ENCODE data around the gene ZNF580. TPM values are rescaled to one million over a fixed set of nuclear protein-coding genes. Genes with fewer than 3 reads are reported as not detected.

Gene ZNF580
- polyA plus RNA-seq, 1 donor (not counting 4 experiments of a cell fraction or from before 2014, with no cell fraction given): 3.0 TPM

DNA sequence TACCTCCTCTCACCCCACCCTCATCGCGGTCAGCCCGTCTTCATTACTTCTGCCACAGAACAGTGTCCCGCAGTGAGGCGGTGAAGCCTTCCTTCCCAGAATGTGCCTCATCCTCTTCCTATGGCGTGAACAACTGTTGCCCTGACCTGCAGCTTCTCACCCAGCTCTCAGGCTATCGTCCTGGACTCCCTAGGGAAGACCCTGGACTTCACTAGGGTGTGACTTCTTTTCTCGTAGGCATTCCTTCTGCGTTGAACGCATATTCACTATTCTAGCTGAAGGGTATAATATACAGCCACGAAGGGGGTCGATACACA, 34.4 kb upstream of the ZNF580 start:
- H2AFZ ChIP-seq (ENCODE audit: control insufficient read depth, low read length): peak overlapping the region; percentile 9

DNA sequence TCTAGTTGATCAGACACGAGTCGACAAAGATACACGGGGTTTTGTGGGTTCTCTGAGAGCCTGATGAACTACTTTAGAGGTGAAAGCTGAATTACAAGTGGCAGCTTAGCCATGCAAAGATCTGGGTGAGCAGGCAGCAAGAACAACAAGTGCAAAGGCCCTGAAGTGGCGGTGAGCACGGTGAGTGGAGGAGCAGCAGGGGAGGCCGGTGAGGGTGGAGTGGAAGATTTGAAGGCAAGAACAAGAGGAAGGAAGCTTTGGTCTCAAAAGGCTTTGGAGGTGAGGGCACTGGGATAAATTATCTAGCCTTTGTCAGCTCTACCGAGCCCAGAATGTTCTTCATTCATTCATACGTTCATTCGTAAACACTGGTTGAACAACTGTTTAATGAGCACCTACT, 34.0 kb upstream of the ZNF580 start:
- Histone ChIP-seq H3K79me2 (ENCODE audit: control insufficient read depth, insufficient read depth, low read length) (peaks cover 52% of the 10 kb centered on the region), H3K4me1 (ENCODE audit: control insufficient read depth, extremely low read depth, insufficient read depth, low read length) (peaks cover 14% of the 10 kb centered on the region), H4K20me1 (ENCODE audit: control insufficient read depth, extremely low read depth, insufficient read depth, low read length) (no peaks in the 10 kb centered on the region), H3K9me3 (ENCODE audit: control insufficient read depth, low read depth, low read length) (no peaks in the 10 kb centered on the region), H2AFZ (ENCODE audit: control insufficient read depth, low read length) (no peak overlapping the region), H3K9me1 (ENCODE audit: control insufficient read depth, extremely low read depth, insufficient read depth, low read length) (no peaks in the 10 kb centered on the region), H3K9ac (ENCODE audit: control insufficient read depth, extremely low read depth, insufficient read depth, low read length) (peak overlapping the region; percentile 84), H3K36me3 (ENCODE audit: control insufficient read depth in 2 of 2, extremely low read depth in 1 of 2, insufficient read depth in 2 of 2, low read length in 2 of 2) (peaks cover 11 to 14% of the 10 kb centered on the region in 2 experiments), H3K27ac (ENCODE audit: control insufficient read depth, insufficient read depth, low read length) (peak overlapping the region; percentile 45), H3K4me2 (ENCODE audit: control insufficient read depth, extremely low read depth, insufficient read depth, low read depth, low read length) (peak overlapping the region; percentile 80), H3K4me3 (ENCODE audit: control insufficient read depth in 2 of 3, extremely low read depth in 1 of 3, insufficient read depth in 2 of 3, low read depth in 1 of 3, low read length in 3 of 3) (peak overlapping the region; percentile 61 to 73 (median 72)), H3K27me3 (ENCODE audit: control insufficient read depth, extremely low read depth, insufficient read depth, low read length) (no peaks in the 10 kb centered on the region)
- FAIRE-seq: no peak
- dilution Hi-C loops (cut with MboI; ENCODE audit: extremely low pct_ligation_motif_present, low sequenced_read_pairs): no loop called here
- TF ChIP-seq EZH2 (IDR thresholded peaks at IDR 0.05; ENCODE audit: low read length): no peak
- TF ChIP-seq, protein P1, sequence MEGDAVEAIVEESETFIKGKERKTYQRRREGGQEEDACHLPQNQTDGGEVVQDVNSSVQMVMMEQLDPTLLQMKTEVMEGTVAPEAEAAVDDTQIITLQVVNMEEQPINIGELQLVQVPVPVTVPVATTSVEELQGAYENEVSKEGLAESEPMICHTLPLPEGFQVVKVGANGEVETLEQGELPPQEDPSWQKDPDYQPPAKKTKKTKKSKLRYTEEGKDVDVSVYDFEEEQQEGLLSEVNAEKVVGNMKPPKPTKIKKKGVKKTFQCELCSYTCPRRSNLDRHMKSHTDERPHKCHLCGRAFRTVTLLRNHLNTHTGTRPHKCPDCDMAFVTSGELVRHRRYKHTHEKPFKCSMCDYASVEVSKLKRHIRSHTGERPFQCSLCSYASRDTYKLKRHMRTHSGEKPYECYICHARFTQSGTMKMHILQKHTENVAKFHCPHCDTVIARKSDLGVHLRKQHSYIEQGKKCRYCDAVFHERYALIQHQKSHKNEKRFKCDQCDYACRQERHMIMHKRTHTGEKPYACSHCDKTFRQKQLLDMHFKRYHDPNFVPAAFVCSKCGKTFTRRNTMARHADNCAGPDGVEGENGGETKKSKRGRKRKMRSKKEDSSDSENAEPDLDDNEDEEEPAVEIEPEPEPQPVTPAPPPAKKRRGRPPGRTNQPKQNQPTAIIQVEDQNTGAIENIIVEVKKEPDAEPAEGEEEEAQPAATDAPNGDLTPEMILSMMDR (optimal IDR thresholded peaks at IDR 0.05 in 1 of 3, IDR thresholded peaks at IDR 0.05 in 1 of 3, conservative IDR thresholded peaks at IDR 0.05 in 1 of 3; ENCODE audit: extremely low read depth in 1 of 3, insufficient read depth in 2 of 3, low read length in 3 of 3): no peak
- no peak for DNase-seq (ENCODE audit: low read depth, low spot score)

More for the DNA sequence above, 34.4 kb upstream of the ZNF580 start:
- peak overlapping the region; percentile 80 for H3K4me2 ChIP-seq (ENCODE audit: control insufficient read depth, extremely low read depth, insufficient read depth, low read depth, low read length)
- H3K4me3 ChIP-seq (ENCODE audit: control insufficient read depth in 2 of 3, extremely low read depth in 1 of 3, insufficient read depth in 2 of 3, low read depth in 1 of 3, low read length in 3 of 3): peak overlapping the region; percentile 61 to 73 (median 72)
- peak overlapping the region; percentile 84 for H3K9ac ChIP-seq (ENCODE audit: control insufficient read depth, extremely low read depth, insufficient read depth, low read length)
- no peaks in the 10 kb centered on the region for H3K27me3 ChIP-seq (ENCODE audit: control insufficient read depth, extremely low read depth, insufficient read depth, low read length)
- no peaks in the 10 kb centered on the region for H3K9me3 ChIP-seq (ENCODE audit: control insufficient read depth, low read depth, low read length)
- no peak for TF ChIP-seq EZH2 (IDR thresholded peaks at IDR 0.05; ENCODE audit: low read length)
- TF ChIP-seq, protein P1 (optimal IDR thresholded peaks at IDR 0.05 in 1 of 3, IDR thresholded peaks at IDR 0.05 in 1 of 3, conservative IDR thresholded peaks at IDR 0.05 in 1 of 3; ENCODE audit: extremely low read depth in 1 of 3, insufficient read depth in 2 of 3, low read length in 3 of 3): no peak
- H4K20me1 ChIP-seq (ENCODE audit: control insufficient read depth, extremely low read depth, insufficient read depth, low read length): no peaks in the 10 kb centered on the region
- peak overlapping the region; percentile 45 for H3K27ac ChIP-seq (ENCODE audit: control insufficient read depth, insufficient read depth, low read length)
- DNase-seq (ENCODE audit: low read depth, low spot score) (no peak), FAIRE-seq (no peak)
- no peaks in the 10 kb centered on the region for H3K9me1 ChIP-seq (ENCODE audit: control insufficient read depth, extremely low read depth, insufficient read depth, low read length)
- H3K4me1 ChIP-seq (ENCODE audit: control insufficient read depth, extremely low read depth, insufficient read depth, low read length): peaks cover 16% of the 10 kb centered on the region
- H3K79me2 ChIP-seq (ENCODE audit: control insufficient read depth, insufficient read depth, low read length): peaks cover 49% of the 10 kb centered on the region
- dilution Hi-C loops (cut with MboI; ENCODE audit: extremely low pct_ligation_motif_present, low sequenced_read_pairs): no loop called here
- peaks cover 11 to 14% of the 10 kb centered on the region in 2 experiments for H3K36me3 ChIP-seq (ENCODE audit: control insufficient read depth in 2 of 2, extremely low read depth in 1 of 2, insufficient read depth in 2 of 2, low read length in 2 of 2)
